IMR-90 (cell line): Measurements from ENCODE around the gene DUSP7. TPM values are rescaled to one million over a fixed set of nuclear protein-coding genes. Genes with fewer than 3 reads are reported as not detected.

Experiments used
- ATAC-seq: fragments of 200-7000 bp; cut with Tn5 transposase; 2 replicates; pipeline ENCODE4 v1.9.1; 2020; ENCODE audit warnings: low read depth, mild to moderate bottlenecking, moderate library complexity
- BruUV-seq: library from RNA; stranded (reverse); fragments of 400-500 nt; replicated peaks from 2 replicates; lab custom pipeline; 2021; lab: Mats Ljungman, UMichigan
- CTCF ChIA-PET: fragments of 300-600 bp; formaldehyde crosslinking; extraction: SDS; loops from one replicate; lab custom pipeline; 2021; ENCODE audit warnings: antibody characterized with exemption; lab: Yijun Ruan, JAX
- POLR2A ChIA-PET: fragments of 300-600 bp; sonication (Branson Sonifier 250); formaldehyde crosslinking; loops from one replicate; lab custom pipeline; 2022; ENCODE audit warnings: antibody characterized with exemption; ENCODE audit not compliant: unreplicated experiment; lab: Charles Lee
- DNase-seq: peaks from one replicate; pipeline ENCODE4 v3.0.0; 2013
- H2AFZ ChIP-seq: replicated peaks from 2 replicates; pipeline ENCODE3; 2013; ENCODE audit warnings: low read length, mild to moderate bottlenecking; ENCODE audit not compliant: poor library complexity
- H2AK5ac ChIP-seq: 2 replicates; pipeline ENCODE4 v1.6.1; 2013; ENCODE audit warnings: low read depth, low read length, inconsistent platforms
- H2AK9ac ChIP-seq: replicated peaks from 2 replicates; pipeline ENCODE3; 2013; ENCODE audit warnings: mild to moderate bottlenecking, low read depth, low read length, moderate library complexity; ENCODE audit not compliant: poor library complexity
- H2BK120ac ChIP-seq: 2 replicates; pipeline ENCODE4 v1.6.1; 2013; ENCODE audit warnings: low read depth, low read length, inconsistent platforms
- H2BK15ac ChIP-seq: 3 replicates; pipeline ENCODE4 v1.6.1; 2013; ENCODE audit warnings: low read depth, low read length, inconsistent platforms
- H2BK20ac ChIP-seq: 2 replicates; pipeline ENCODE4 v1.6.1; 2013; ENCODE audit warnings: low read depth, mild to moderate bottlenecking, inconsistent platforms, low read length, moderate library complexity
- H2BK5ac ChIP-seq: 2 replicates; pipeline ENCODE4 v1.6.1; 2013; ENCODE audit warnings: mild to moderate bottlenecking, low read depth, low read length, inconsistent platforms; ENCODE audit not compliant: poor library complexity, severe bottlenecking
- H3K14ac ChIP-seq: replicated peaks from 2 replicates; pipeline ENCODE4 v1.6.1; 2013; ENCODE audit warnings: low read depth, low read length, inconsistent platforms
- H3K18ac ChIP-seq: 2 replicates; pipeline ENCODE4 v1.6.1; 2013; ENCODE audit warnings: low read depth, low read length, control low read depth
- H3K23ac ChIP-seq: 2 replicates; pipeline ENCODE4 v1.6.1; 2013; ENCODE audit warnings: low read depth, low read length, inconsistent platforms
- H3K27ac ChIP-seq: 2 replicates; pipeline ENCODE4 v1.5.1; 2013; ENCODE audit warnings: mild to moderate bottlenecking, control low read depth, low read length; ENCODE audit not compliant: insufficient read depth
- H3K27me3 ChIP-seq: 2 replicates; pipeline ENCODE4 v1.6.1; 2013; ENCODE audit warnings: low read length; ENCODE audit not compliant: control insufficient read depth, insufficient read depth
- H3K36me3 ChIP-seq: 2 replicates; pipeline ENCODE4 v1.6.1; 2013; ENCODE audit warnings: low read length, mixed read lengths; ENCODE audit not compliant: control insufficient read depth, insufficient read depth
- H3K4ac ChIP-seq: 2 replicates; pipeline ENCODE4 v1.6.1; 2013; ENCODE audit warnings: low read depth, low read length, inconsistent platforms
- H3K4me1 ChIP-seq: 2 replicates; pipeline ENCODE4 v1.6.1; 2013; ENCODE audit warnings: low read length, mixed read lengths; ENCODE audit not compliant: control insufficient read depth, insufficient read depth
- H3K4me2 ChIP-seq: 2 replicates; pipeline ENCODE4 v1.6.1; 2013; ENCODE audit warnings: low read depth, mild to moderate bottlenecking, control low read depth, low read length, moderate library complexity
- H3K4me3 ChIP-seq: 2 replicates; pipeline ENCODE4 v1.5.1; 2013; ENCODE audit warnings: low read depth, mild to moderate bottlenecking, control low read depth, low read length, moderate library complexity; ENCODE audit not compliant: insufficient read depth
- H3K56ac ChIP-seq: 2 replicates; pipeline ENCODE4 v1.6.1; 2013; ENCODE audit warnings: low read length, inconsistent platforms; ENCODE audit not compliant: insufficient read depth; ENCODE audit errors: extremely low read depth
- H3K79me1 ChIP-seq, 2 experiments: 2 replicates each; pipeline ENCODE4 v1.6.1; 2013; ENCODE audit warnings: low read length in 2 of 2, inconsistent platforms in 1 of 2, low read depth in 1 of 2
- H3K9ac ChIP-seq: 2 replicates; pipeline ENCODE4 v1.6.1; 2013; ENCODE audit warnings: low read depth, low read length, control low read depth
- H3K9me1 ChIP-seq: 2 replicates; pipeline ENCODE4 v1.6.1; 2013; ENCODE audit warnings: low read length, inconsistent platforms; ENCODE audit not compliant: insufficient read depth
- H3K9me3 ChIP-seq: 2 replicates; pipeline ENCODE4 v1.6.1; 2013; ENCODE audit warnings: low read length; ENCODE audit not compliant: control insufficient read depth, insufficient read depth
- H4K20me1 ChIP-seq: 2 replicates; pipeline ENCODE4 v1.6.1; 2013; ENCODE audit warnings: low read length, inconsistent platforms; ENCODE audit not compliant: insufficient read depth
- H4K5ac ChIP-seq: 2 replicates; pipeline ENCODE4 v1.6.1; 2013; ENCODE audit warnings: mild to moderate bottlenecking, low read depth, low read length, control low read depth
- H4K8ac ChIP-seq, 2 experiments: 2 replicates each; pipeline ENCODE4 v1.6.1; 2013; ENCODE audit warnings: low read depth in 2 of 2, low read length in 2 of 2, control low read depth in 1 of 2, inconsistent platforms in 1 of 2
- H4K91ac ChIP-seq: 2 replicates; pipeline ENCODE4 v1.6.1; 2013; ENCODE audit warnings: low read depth, low read length, inconsistent platforms; ENCODE audit not compliant: insufficient read depth
- BHLHE40 ChIP-seq: fragments of 150-350 bp; IDR thresholded peaks from 2 replicates; pipeline ENCODE4 v1.6.1; 2016; ENCODE audit warnings: mild to moderate bottlenecking, low read depth, low read length
- CEBPB ChIP-seq: IDR thresholded peaks from 2 replicates; pipeline ENCODE4 v1.6.1; 2012; ENCODE audit warnings: low read depth, low read length, improper control_type of control experiment
- CHD1 ChIP-seq: IDR thresholded peaks from 2 replicates; pipeline ENCODE4 v1.6.1; 2012; ENCODE audit warnings: low read depth, low read length, improper control_type of control experiment
- CTCF ChIP-seq: conservative IDR thresholded peaks from 2 replicates; pipeline ENCODE4 v1.5.1; 2012; ENCODE audit warnings: mild to moderate bottlenecking, low read depth, low read length, improper control_type of control experiment
- ELK1 ChIP-seq: fragments of 150-350 bp; IDR thresholded peaks from 2 replicates; pipeline ENCODE4 v1.6.1; 2016; ENCODE audit warnings: low read depth, mild to moderate bottlenecking, low read length, moderate library complexity, borderline replicate concordance
- FOS ChIP-seq: fragments of 150-350 bp; IDR thresholded peaks from 2 replicates; pipeline ENCODE4 v1.6.1; 2016; ENCODE audit warnings: low read depth, low read length
- MAFK ChIP-seq: IDR thresholded peaks from 2 replicates; pipeline ENCODE4 v1.6.1; 2012; ENCODE audit warnings: low read depth, low read length, improper control_type of control experiment
- NFE2L2 ChIP-seq: fragments of 150-350 bp; IDR thresholded peaks from 2 replicates; pipeline ENCODE4 v1.6.1; 2016; ENCODE audit warnings: low read depth, mild to moderate bottlenecking, low read length
- POLR2A ChIP-seq: IDR thresholded peaks from 2 replicates; pipeline ENCODE4 v1.6.1; 2012; ENCODE audit warnings: mild to moderate bottlenecking, low read depth, low read length
- RAD21 ChIP-seq: IDR thresholded peaks from 2 replicates; pipeline ENCODE4 v1.6.1; 2012; ENCODE audit warnings: low read length, improper control_type of control experiment
- RCOR1 ChIP-seq: IDR thresholded peaks from 2 replicates; pipeline ENCODE4 v1.6.1; 2012; ENCODE audit warnings: mild to moderate bottlenecking, low read length, improper control_type of control experiment; ENCODE audit not compliant: insufficient replicate concordance
- SMC3 ChIP-seq: fragments of 150-350 bp; IDR thresholded peaks from 2 replicates; pipeline ENCODE4 v1.6.1; 2016; ENCODE audit warnings: low read depth, mild to moderate bottlenecking, antibody characterized with exemption, low read length, moderate library complexity
- WGBS, 2 experiments: methylation state at CpG; one replicate each; pipeline versions ENCODE4 v1.1.5 to v1.1.7; 2013; ENCODE audit warnings: missing lambda C conversion rate in 2 of 2; ENCODE audit not compliant: insufficient read length in 1 of 2; ENCODE audit errors: extremely low coverage in 2 of 2; 5-methylcytosine and 5-hydroxymethylcytosine counted together
- dilution Hi-C: fragments of 300-500 bp; cut with HindIII; formaldehyde crosslinking; loops from one replicate; pipeline ENCODE4 v1.14.3; 2018; ENCODE audit warnings: low sequenced_read_pairs; ENCODE audit not compliant: unreplicated experiment
- in situ Hi-C: fragments of 300-500 bp; cut with MboI; formaldehyde crosslinking; loops from 3 replicates; pipeline ENCODE4 v1.14.3; 2019; ENCODE audit warnings: low sequenced_read_pairs, inconsistent platforms, mixed read lengths
- intact Hi-C: fragments of 100-400 bp; cut with micrococcal nuclease; formaldehyde crosslinking; loops from 2 replicates; pipeline ENCODE4 v1.10.0; 2022
- polyA plus RNA-seq, 3 experiments: library from polyadenylated mRNA; depleted of rRNA; stranded (reverse); fragments of >200 nt; gene quantifications; 2 replicates each; pipeline ENCODE4 v1.2.3, GENCODE V29; 2012; ENCODE audit warnings: low replicate concordance in 1 of 3
- total RNA-seq: library from RNA; depleted of rRNA; stranded (reverse); fragments of >200 nt; gene quantifications from 2 replicates; pipeline ENCODE4 v1.2.3, GENCODE V29; 2012

DUSP7 gene
- total and polyA plus RNA-seq, 2 of the 4 experiments (the other 2 are of a cell fraction): 9.3 to 24.0 TPM

GRCh38 chr3:52017586-52017985 is 38.8 kb downstream of the DUSP7 start:
- ATAC-seq (no peak), DNase-seq (no peak)
- H3K4me2 ChIP-seq: no peak overlapping the region
- no peak overlapping the region for H3K4ac ChIP-seq
- H3K36me3 ChIP-seq: no peaks in the 10 kb centered on the region
- CTCF ChIA-PET: no interaction called here
- POLR2A ChIA-PET: no interaction called here
- intact Hi-C loops (no loop called here), dilution Hi-C loops (no loop called here), in situ Hi-C loops (no loop called here)
- H3K9ac ChIP-seq: no peak overlapping the region
- TF ChIP-seq CHD1 (no peak), RCOR1 (no peak), SMC3 (no peak), CTCF (no peak), RAD21 (no peak), FOS (no peak), CEBPB (no peak), ELK1 (no peak), NFE2L2 (no peak), MAFK (no peak), BHLHE40 (no peak), POLR2A (no peak)
- no CpG with 5 or more reads among the region's 11 CpGs for WGBS, 2 experiments
- no peak overlapping the region for H2BK15ac ChIP-seq
- no peak overlapping the region for H3K27ac ChIP-seq
- H2AK5ac ChIP-seq: no peak overlapping the region
- no peak overlapping the region for H2BK120ac ChIP-seq
- no peak overlapping the region for H3K56ac ChIP-seq
- no TSS peak for BruUV-seq
- H3K14ac ChIP-seq: no peak overlapping the region
- H4K5ac ChIP-seq: no peak overlapping the region
- no peak overlapping the region for H2AK9ac ChIP-seq
- H4K20me1 ChIP-seq: no peaks in the 10 kb centered on the region
- H2BK5ac ChIP-seq: no peak overlapping the region
- no peak overlapping the region for H4K91ac ChIP-seq
- H3K4me1 ChIP-seq: peaks cover 7% of the 10 kb centered on the region
- H3K27me3 ChIP-seq: no peaks in the 10 kb centered on the region
- no peaks in the 10 kb centered on the region for H3K79me1 ChIP-seq
- no peak overlapping the region for H4K8ac ChIP-seq
- H3K4me3 ChIP-seq: no peak overlapping the region
- H2AFZ ChIP-seq: peak overlapping the region; percentile 37
- no peak overlapping the region for H3K18ac ChIP-seq
- H2BK20ac ChIP-seq: no peak overlapping the region
- no peaks in the 10 kb centered on the region for H3K9me3 ChIP-seq
- no peak overlapping the region for H3K23ac ChIP-seq
- H3K9me1 ChIP-seq: peaks cover 6% of the 10 kb centered on the region; the same call in 1 of the 2 replicates
